Measurements from ENCODE around the gene ATP8B4. TPM values are rescaled to one million over a fixed set of nuclear protein-coding genes. Genes with fewer than 3 reads are reported as not detected.

ATP8B4 gene
- total RNA-seq, 1 donor: 0.99 TPM

DNA sequence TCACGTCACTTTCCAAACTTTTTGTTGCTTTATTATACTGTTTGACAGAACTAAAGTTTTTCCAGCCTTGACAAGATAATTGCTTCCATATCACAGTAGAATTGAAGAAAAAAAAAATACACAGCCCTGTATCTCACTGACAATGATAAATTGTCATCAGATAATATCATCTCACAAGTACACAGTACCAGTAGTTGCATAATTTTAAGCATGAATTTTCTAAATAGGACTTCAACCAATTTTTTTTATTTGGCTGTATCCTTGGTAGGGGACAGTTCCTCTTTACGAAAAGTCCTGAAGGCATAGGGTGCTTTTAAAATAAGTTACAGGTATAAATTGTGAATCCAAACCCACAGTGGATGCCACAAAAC, 230.7 kb downstream of the ATP8B4 start:
- TF ChIP-seq, protein P1, sequence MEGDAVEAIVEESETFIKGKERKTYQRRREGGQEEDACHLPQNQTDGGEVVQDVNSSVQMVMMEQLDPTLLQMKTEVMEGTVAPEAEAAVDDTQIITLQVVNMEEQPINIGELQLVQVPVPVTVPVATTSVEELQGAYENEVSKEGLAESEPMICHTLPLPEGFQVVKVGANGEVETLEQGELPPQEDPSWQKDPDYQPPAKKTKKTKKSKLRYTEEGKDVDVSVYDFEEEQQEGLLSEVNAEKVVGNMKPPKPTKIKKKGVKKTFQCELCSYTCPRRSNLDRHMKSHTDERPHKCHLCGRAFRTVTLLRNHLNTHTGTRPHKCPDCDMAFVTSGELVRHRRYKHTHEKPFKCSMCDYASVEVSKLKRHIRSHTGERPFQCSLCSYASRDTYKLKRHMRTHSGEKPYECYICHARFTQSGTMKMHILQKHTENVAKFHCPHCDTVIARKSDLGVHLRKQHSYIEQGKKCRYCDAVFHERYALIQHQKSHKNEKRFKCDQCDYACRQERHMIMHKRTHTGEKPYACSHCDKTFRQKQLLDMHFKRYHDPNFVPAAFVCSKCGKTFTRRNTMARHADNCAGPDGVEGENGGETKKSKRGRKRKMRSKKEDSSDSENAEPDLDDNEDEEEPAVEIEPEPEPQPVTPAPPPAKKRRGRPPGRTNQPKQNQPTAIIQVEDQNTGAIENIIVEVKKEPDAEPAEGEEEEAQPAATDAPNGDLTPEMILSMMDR (IDR thresholded peaks at IDR 0.05; ENCODE audit: insufficient read depth, low read length): no peak
- no peak for DNase-seq (ENCODE audit: low read depth)
- no peak overlapping the region for H3K4me3 ChIP-seq (ENCODE audit: low read depth, low read length)

DNA sequence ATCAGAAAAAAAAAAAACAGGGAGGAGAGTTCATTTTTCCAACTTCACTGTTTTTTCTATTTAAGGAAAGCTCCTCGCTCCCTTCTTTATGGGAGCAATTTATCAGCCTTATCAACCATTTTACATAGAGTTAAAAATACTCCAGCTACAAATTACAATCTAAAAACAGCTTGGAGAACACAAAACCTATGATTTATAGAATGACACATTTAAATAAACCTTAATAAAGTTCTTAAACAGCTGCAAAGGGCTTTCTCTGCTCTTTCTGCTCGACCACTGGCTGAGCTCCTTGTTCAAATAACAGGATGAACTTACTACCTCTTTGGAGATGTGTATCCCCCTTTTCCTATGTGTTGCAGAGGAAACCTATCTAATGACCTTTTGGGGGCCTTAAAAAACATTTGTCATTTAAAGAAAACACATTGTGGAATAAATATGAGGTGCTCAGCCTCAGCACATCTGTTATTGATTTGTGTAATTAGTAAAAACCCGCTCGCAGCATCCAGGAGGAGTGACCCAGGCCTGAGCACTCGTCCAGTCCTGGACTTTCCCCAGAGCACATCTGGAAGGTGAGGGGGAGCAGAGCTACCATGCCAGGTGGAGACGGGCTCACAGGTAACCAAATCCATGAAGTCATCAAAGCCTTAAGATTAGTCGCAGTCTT, 231.2 kb downstream of the ATP8B4 start:
- peak; percentile 49 for DNase-seq (ENCODE audit: low read depth)
- TF ChIP-seq, protein P1 (IDR thresholded peaks at IDR 0.05; ENCODE audit: insufficient read depth, low read length): no peak
- no peak overlapping the region for H3K4me3 ChIP-seq (ENCODE audit: low read depth, low read length)

DNA sequence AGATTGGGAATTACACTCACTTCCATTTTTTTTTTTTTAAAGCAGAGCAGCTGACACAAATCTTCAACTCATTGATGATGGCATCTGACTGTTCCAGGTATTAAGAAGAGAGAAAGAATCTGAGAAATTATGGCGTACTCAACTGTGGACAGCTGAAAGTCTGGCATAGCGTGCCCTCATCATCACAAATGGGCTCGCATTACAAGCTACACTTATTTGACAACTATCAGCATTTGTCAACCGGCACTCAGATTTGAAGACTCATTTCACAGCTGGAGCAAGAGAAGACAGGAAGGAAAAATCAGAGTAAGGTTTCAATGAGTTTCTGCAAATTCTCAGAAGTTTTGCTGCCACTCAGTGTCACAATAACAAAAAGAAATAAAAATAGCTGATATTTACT, 235.9 kb downstream of the ATP8B4 start:
- no peak for DNase-seq (ENCODE audit: low read depth)
- TF ChIP-seq, protein P1 (IDR thresholded peaks at IDR 0.05; ENCODE audit: insufficient read depth, low read length): no peak
- H3K4me3 ChIP-seq (ENCODE audit: low read depth, low read length): no peak overlapping the region

DNA sequence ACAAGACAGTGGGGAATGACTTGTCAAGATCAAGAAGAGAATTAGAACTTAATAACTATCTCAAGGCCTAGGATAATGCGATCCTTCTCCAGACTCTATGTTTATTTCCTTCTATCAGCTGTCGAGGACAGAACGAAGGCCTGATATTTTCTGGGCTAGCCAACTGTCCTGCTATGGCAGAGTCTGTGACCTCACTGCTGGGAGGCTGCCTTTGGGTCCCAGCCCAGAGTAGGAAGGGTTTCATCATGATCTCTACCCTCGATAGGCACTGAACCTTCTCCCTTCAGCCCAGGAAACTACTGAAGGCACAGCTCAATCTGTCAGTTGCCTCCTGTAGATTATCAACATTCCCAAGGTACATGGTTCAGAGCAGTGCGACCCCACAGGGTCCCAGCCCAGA, 237.2 kb downstream of the ATP8B4 start:
- DNase-seq (ENCODE audit: low read depth): no peak
- TF ChIP-seq, protein P1 (IDR thresholded peaks at IDR 0.05; ENCODE audit: insufficient read depth, low read length): no peak
- no peak overlapping the region for H3K4me3 ChIP-seq (ENCODE audit: low read depth, low read length)

DNA sequence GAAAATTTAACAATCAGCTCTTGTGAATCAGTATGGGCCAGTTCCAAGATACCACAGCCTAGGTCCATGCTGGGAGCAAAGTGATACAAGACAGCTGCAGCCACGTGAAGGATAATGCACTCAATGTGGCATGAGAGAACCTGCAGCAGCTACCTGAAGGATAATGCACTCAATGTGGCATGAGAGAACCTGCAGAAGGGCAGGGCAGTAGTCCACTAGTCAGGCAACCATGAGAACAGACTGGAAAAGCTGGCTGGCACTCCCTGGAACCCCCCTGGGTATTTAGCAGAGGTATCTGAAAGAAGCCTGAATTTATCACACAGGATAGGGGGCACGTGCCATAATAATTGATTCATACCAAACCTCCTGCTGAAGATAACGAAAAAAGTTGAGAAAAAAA, 237.6 kb downstream of the ATP8B4 start:
- no peak for DNase-seq (ENCODE audit: low read depth)
- TF ChIP-seq, protein P1 (IDR thresholded peaks at IDR 0.05; ENCODE audit: insufficient read depth, low read length): no peak
- H3K4me3 ChIP-seq (ENCODE audit: low read depth, low read length): no peak overlapping the region

DNA sequence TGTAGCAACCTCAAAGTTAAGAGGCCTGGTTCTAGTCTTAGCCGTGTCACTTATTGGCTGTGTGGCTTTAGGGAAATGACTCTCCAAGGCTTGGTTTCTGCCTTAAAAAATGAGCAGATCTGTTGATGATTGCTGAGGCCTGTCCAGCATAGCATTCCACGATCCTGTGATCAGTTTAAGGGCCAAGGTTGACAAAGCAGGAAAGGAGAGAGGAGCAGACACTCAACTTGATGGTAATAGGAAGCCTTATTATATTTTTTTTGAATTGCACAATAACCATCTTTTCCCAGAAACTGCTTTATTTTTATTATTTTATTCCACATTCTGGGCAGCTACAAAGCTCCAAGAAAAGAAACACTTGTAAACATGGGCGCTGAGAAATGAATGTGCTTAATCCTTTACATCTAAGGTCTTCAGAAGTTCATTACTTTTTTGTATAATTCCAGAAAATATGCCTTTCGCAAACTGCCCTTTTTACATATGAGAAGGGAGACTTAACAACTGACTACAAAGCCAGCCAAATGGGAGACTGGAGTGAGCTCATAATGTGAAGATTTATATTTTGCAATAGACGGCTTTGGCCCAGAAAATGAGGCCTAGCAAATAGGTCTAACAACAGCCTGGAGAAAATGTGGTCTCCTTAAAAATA, 241.0 kb downstream of the ATP8B4 start:
- TF ChIP-seq, protein P1 (IDR thresholded peaks at IDR 0.05; ENCODE audit: insufficient read depth, low read length): no peak
- H3K4me3 ChIP-seq (ENCODE audit: low read depth, low read length): no peak overlapping the region
- DNase-seq (ENCODE audit: low read depth): peak; percentile 99
